ENCODE data around the gene MARCHF9.
"Not testable (repeated sequence)": the region's sequence is repeated elsewhere in the genome, so short reads cannot be mapped to it uniquely, and the experiment has no call there.

The MARCHF9 gene

GRCh38 chr12:57754411-57755193 is at the start of gene MARCHF9:
Gene MARCHF9, plus strand, starts transcription at chr12:57755103. Its CDS starts 426 bp downstream, at chr12:57755529.
- DNase-seq = peak; percentile 79 to 94

GRCh38 chr12:57707250-57707649 is 47.7 kb upstream of the MARCHF9 start:
- DNase-seq = no peak

GRCh38 chr12:57708296-57708695 is 46.6 kb upstream of the MARCHF9 start:
- no peak for DNase-seq

DNA sequence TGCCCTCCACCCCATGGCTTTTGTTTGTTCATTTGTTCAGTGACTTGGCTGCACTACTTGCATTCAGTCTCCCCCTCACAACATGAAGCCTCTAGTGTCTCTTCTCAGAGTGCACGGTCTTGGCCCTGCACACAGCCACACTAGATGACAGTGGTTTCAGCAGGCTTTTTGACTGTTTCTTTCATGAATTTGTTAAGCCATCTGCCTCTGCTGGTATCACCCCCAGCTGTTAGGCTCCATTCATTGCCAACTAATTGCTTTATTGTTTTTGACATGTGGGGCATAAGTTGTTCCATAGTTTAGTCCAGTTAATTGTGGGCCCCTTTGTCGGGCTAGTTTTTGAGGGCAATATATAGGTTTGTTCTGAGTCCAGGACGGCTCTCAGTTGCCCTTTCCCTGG is 42.2 kb upstream of the MARCHF9 start:
- DNase-seq = no peak

DNA sequence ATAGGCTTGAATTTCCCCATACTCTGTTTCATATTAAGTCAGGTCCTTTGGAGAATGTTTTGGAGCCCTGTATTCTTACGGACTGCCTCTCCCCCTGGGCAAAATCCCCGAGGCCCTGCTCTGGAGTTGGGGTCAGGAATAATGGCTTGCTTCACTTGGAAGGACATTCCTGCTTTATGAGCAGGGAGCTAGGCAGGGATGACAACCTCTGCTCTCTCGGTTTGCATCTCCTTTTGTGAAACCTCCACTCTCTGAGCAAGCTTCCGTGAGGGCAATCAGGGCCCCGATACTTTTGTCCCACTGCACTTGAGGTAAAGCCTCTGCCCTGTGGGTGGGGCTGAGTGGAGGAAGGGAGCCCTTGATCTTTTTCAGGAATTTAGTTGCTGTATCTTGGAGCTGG is 41.7 kb upstream of the MARCHF9 start:
- DNase-seq = no peak

- not testable (repeated sequence) for DNase-seq
Measured at GRCh38 chr12:57715036-57715748, 39.7 kb upstream of the MARCHF9 start.

DNA sequence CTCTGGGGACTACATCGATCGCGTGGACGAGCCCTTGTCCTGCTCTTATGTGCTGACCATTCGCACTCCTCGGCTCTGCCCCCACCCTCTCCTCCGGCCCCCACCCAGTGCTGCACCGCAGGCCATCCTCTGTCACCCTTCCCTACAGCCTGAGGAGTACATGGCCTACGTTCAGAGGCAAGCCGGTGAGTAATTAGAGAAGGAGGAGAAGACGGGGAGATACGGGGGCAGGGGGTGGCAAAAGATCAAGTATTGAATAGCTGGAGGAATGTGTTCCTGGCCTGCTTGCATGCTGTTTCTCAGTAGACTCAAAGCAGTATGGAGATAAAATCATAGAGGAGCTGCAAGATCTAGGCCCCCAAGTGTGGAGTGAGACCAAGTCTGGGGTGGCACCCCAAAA is 39.1 kb upstream of the MARCHF9 start:
- no peak for DNase-seq

GRCh38 chr12:57716305-57716704 is 38.6 kb upstream of the MARCHF9 start:
- DNase-seq = no peak

GRCh38 chr12:57717131-57717530 is 37.8 kb upstream of the MARCHF9 start:
- DNase-seq = no peak

- DNase-seq = no peak
Measured at GRCh38 chr12:57717846-57718640, 36.9 kb upstream of the MARCHF9 start.

GRCh38 chr12:57718641-57719528 is 36.0 kb upstream of the MARCHF9 start:
- no peak for DNase-seq

DNA sequence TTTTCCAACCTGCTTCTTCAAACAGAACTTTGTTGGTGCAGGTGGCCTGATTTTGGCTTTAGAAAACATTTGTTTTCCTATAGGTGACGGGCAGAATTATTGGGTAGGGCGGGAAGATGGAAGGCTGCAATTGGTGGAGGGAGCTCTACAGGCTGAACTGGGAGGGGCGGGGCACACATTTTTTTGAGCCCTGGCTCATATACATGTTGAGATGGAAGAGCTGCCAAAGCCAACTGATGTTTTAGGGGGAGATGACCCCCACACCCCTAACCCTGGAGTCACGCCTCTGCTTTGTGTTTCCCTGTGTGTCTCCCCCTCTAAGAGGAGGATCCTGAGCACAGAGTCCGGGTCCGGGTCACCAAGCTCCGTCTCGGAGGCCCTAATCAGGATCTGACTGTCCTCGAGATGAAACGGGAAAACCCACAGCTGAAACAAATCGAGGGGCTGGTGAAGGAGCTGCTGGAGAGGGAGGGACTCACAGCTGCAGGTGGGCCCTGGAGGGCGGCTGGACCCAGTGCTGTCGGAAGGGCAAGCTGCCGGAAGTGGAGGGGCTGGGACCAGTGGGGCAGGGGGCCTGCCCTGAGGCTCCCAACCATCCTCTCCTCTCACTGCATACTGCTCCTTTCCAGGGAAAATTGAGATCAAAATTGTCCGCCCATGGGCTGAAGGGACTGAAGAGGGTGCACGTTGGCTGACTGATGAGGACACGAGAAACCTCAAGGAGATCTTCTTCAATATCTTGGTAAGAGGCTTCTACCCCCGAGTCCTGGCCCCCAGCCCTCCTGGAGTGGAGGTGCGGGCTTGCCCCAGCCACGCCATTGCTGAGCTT is 34.9 kb upstream of the MARCHF9 start:
- no peak for DNase-seq

DNA sequence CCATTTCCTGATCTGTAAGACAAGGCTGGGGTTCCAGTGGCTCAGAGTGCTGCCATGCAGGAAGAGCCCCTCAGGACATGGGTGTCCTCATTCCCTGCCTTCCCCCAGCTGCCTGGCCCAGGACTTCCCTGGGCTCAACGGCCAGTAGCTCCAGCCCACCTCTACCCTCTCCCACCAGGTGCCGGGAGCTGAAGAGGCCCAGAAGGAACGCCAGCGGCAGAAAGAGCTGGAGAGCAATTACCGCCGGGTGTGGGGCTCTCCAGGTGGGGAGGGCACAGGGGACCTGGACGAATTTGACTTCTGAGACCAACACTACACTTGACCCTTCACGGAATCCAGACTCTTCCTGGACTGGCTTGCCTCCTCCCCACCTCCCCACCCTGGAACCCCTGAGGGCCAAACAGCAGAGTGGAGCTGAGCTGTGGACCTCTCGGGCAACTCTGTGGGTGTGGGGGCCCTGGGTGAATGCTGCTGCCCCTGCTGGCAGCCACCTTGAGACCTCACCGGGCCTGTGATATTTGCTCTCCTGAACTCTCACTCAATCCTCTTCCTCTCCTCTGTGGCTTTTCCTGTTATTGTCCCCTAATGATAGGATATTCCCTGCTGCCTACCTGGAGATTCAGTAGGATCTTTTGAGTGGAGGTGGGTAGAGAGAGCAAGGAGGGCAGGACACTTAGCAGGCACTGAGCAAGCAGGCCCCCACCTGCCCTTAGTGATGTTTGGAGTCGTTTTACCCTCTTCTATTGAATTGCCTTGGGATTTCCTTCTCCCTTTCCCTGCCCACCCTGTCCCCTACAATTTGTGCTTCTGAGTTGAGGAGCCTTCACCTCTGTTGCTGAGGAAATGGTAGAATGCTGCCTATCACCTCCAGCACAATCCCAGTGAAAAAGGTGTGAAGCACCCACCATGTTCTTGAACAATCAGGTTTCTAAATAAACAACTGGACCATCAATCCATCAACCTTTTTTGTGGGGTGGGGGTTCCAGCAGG is 34.0 kb upstream of the MARCHF9 start:
- DNase-seq = no peak

- DNase-seq = not testable (repeated sequence)
Measured at GRCh38 chr12:57721846-57722608, 32.9 kb upstream of the MARCHF9 start.

- no peak for DNase-seq
Measured at GRCh38 chr12:57722716-57723629, 31.9 kb upstream of the MARCHF9 start.

DNA sequence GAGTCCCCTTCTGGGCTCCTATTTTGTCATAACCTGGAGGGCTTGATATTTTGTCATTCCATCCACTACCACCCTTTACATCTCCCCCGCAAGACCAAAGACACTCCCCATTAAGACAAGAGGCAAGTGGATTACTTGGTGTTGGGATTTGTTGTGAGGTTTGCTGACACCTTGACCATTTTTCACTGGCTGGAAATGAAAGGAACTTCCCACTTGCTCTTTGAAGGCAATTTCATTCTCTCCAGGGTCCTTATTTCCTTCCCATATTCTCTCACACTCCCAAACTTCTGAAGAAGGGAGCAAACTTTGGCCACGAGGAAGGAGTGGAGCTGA is 31.3 kb upstream of the MARCHF9 start:
- no peak for DNase-seq

GRCh38 chr12:57724003-57724935 is 30.6 kb upstream of the MARCHF9 start:
- DNase-seq = no peak
